ENCODE results near the gene SCNN1A. TPM values are rescaled to one million over a fixed set of nuclear protein-coding genes. Genes with fewer than 3 reads are reported as not detected.

SCNN1A gene
- total RNA-seq, 6 experiments from 2014 or later = 0.18 TPM; not detected in 5

GRCh38 chr12:6356374-6356820, 19.0 kb downstream of the SCNN1A start:
- TF ChIP-seq CTCF (IDR thresholded peaks at IDR 0.05) = no peak
- Mint-ChIP-seq H3K9me3 (no peaks in the 10 kb centered on the region), H3K27ac (no peak overlapping the region), H3K4me3 (no peak overlapping the region), H3K36me3 (ENCODE audit: low read depth) (no peaks in the 10 kb centered on the region), H3K4me1 (ENCODE audit: low read depth) (no peaks in the 10 kb centered on the region), H3K27me3 (ENCODE audit: insufficient read depth) (peaks cover 35% of the 10 kb centered on the region)
- DNase-seq = no peak

GRCh38 chr12:6355491-6356373, 19.6 kb downstream of the SCNN1A start:
- Mint-ChIP-seq H3K36me3 (ENCODE audit: low read depth) (no peaks in the 10 kb centered on the region), H3K4me1 (ENCODE audit: low read depth) (no peaks in the 10 kb centered on the region), H3K4me3 (no peak overlapping the region)

GRCh38 chr12:6354495-6355393, 20.6 kb downstream of the SCNN1A start:
- no peak for TF ChIP-seq CTCF (IDR thresholded peaks at IDR 0.05)
- no peaks in the 10 kb centered on the region for H3K36me3 Mint-ChIP-seq (ENCODE audit: low read depth)
- H3K27ac Mint-ChIP-seq = no peak overlapping the region
- no peaks in the 10 kb centered on the region for H3K9me3 Mint-ChIP-seq
- no peak overlapping the region for H3K4me3 Mint-ChIP-seq
- no peak for DNase-seq
- H3K27me3 Mint-ChIP-seq (ENCODE audit: insufficient read depth) = peaks cover 27% of the 10 kb centered on the region
- no peaks in the 10 kb centered on the region for H3K4me1 Mint-ChIP-seq (ENCODE audit: low read depth)

More at GRCh38 chr12:6355491-6356373, 19.6 kb downstream of the SCNN1A start:
- no peak for TF ChIP-seq CTCF (IDR thresholded peaks at IDR 0.05)
- Mint-ChIP-seq H3K9me3 (no peaks in the 10 kb centered on the region), H3K27me3 (ENCODE audit: insufficient read depth) (peaks cover 35% of the 10 kb centered on the region), H3K27ac (no peak overlapping the region)
- no peak for DNase-seq

GRCh38 chr12:6352193-6353173, 22.9 kb downstream of the SCNN1A start:
- Mint-ChIP-seq H3K4me1 (ENCODE audit: low read depth) (no peaks in the 10 kb centered on the region), H3K4me3 (no peak overlapping the region), H3K9me3 (no peaks in the 10 kb centered on the region), H3K27ac (no peak overlapping the region), H3K27me3 (ENCODE audit: insufficient read depth) (peaks cover 27% of the 10 kb centered on the region), H3K36me3 (ENCODE audit: low read depth) (no peaks in the 10 kb centered on the region)
- TF ChIP-seq CTCF (IDR thresholded peaks at IDR 0.05) = no peak
- DNase-seq = no peak

- peaks cover 26% of the 10 kb centered on the region for H3K27me3 Mint-ChIP-seq (ENCODE audit: insufficient read depth)
- peaks cover 2% of the 10 kb centered on the region; the same call in 1 of the 2 replicates for H3K4me1 Mint-ChIP-seq (ENCODE audit: low read depth)
- no peak overlapping the region for H3K4me3 Mint-ChIP-seq
- no peak for TF ChIP-seq CTCF (IDR thresholded peaks at IDR 0.05)
- H3K27ac Mint-ChIP-seq = no peak overlapping the region
- no peaks in the 10 kb centered on the region for H3K36me3 Mint-ChIP-seq (ENCODE audit: low read depth)
- DNase-seq = no peak
- no peaks in the 10 kb centered on the region for H3K9me3 Mint-ChIP-seq
Observed at GRCh38 chr12:6351622-6352021, 23.7 kb downstream of the SCNN1A start.

All from HFFc6 (cell line).